ENCODE measurements around the gene FOXK1.

GRCh38 chr7:4645246-4645645 lies 36.8 kb upstream of the FOXK1 start:
- no peak for TF ChIP-seq POLR2AphosphoS5 (IDR thresholded peaks at IDR 0.05; ENCODE audit: low read depth)
- TF ChIP-seq, protein P1, sequence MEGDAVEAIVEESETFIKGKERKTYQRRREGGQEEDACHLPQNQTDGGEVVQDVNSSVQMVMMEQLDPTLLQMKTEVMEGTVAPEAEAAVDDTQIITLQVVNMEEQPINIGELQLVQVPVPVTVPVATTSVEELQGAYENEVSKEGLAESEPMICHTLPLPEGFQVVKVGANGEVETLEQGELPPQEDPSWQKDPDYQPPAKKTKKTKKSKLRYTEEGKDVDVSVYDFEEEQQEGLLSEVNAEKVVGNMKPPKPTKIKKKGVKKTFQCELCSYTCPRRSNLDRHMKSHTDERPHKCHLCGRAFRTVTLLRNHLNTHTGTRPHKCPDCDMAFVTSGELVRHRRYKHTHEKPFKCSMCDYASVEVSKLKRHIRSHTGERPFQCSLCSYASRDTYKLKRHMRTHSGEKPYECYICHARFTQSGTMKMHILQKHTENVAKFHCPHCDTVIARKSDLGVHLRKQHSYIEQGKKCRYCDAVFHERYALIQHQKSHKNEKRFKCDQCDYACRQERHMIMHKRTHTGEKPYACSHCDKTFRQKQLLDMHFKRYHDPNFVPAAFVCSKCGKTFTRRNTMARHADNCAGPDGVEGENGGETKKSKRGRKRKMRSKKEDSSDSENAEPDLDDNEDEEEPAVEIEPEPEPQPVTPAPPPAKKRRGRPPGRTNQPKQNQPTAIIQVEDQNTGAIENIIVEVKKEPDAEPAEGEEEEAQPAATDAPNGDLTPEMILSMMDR (IDR thresholded peaks at IDR 0.05; ENCODE audit: insufficient read depth, low read length): no peak
